HCT116 (cell line): ENCODE results near the gene PSKH1. TPM values are rescaled to one million over a fixed set of nuclear protein-coding genes. Genes with fewer than 3 reads are reported as not detected.

Source experiments
- ATAC-seq: fragments of 200-7000 bp; cut with Tn5 transposase; 2 replicates; pipeline ENCODE4 v1.9.1; 2020; ENCODE audit warnings: mild to moderate bottlenecking, moderate library complexity
- BruUV-seq: library from RNA; stranded (reverse); fragments of 400-500 nt; replicated peaks from 2 replicates; lab custom pipeline; 2021; lab: Mats Ljungman, UMichigan
- CTCF ChIA-PET: fragments of 300-600 bp; sonication (Branson Sonifier 250); formaldehyde crosslinking; loops from one replicate; lab custom pipeline; 2021; ENCODE audit warnings: antibody characterized with exemption; lab: Charles Lee
- POLR2A ChIA-PET: fragments of 300-600, 350-600 bp; sonication (Branson Sonifier 250); formaldehyde crosslinking; loops from one replicate; lab custom pipeline; 2021; ENCODE audit warnings: antibody characterized with exemption; lab: Charles Lee
- RAD21 ChIA-PET, 2 experiments: fragments of 300-600 bp; sonication (Branson Sonifier 250); formaldehyde crosslinking; loops; one replicate each; lab custom pipeline; 2023; ENCODE audit warnings: low total read pairs in 2 of 2; ENCODE audit not compliant: uncharacterized antibody in 2 of 2, unreplicated experiment in 2 of 2, low non-redundant PET in 1 of 2; lab: Charles Lee
- DNase-seq: peaks from one replicate; pipeline ENCODE4 v3.0.0-alpha.2; 2010; ENCODE audit warnings: low read depth, low spot score
- H2AFZ ChIP-seq: fragments of 200-600 bp; shearing (Covaris generic), sonication (generic); 2 replicates; pipeline ENCODE4 v1.6.1; 2017; ENCODE audit warnings: low read depth, mixed run types, mixed read lengths, antibody characterized with exemption, low read length; ENCODE audit not compliant: poor library complexity, severe bottlenecking
- H3K27ac ChIP-seq: 2 replicates; pipeline ENCODE4 v1.5.1; 2012; ENCODE audit warnings: low read depth, low read length
- H3K27me3 ChIP-seq: fragments of 200-600 bp; sonication (generic); 2 replicates; pipeline ENCODE4 v1.6.1; 2016; ENCODE audit warnings: mixed run types, low read length, mixed read lengths; ENCODE audit not compliant: insufficient read depth
- H3K36me3 ChIP-seq, 2 experiments: fragments of 200-500 bp in 1 of 2; fragments of 200-600 bp in 1 of 2; sonication (Bioruptor generic) in 1 of 2; sonication (generic) in 1 of 2; 2 replicates each; pipeline versions ENCODE4 v1.5.1 to v1.6.1; 2014 to 2016; ENCODE audit warnings: low read length in 2 of 2, inconsistent platforms in 1 of 2, mixed read lengths in 1 of 2, mixed run types in 1 of 2; ENCODE audit not compliant: insufficient read depth in 2 of 2, control insufficient read depth in 1 of 2
- H3K4me1 ChIP-seq, 2 experiments: fragments of 200-600 bp in 1 of 2; sonication (generic) in 1 of 2; 2 replicates each; pipeline versions ENCODE4 v1.5.1 to v1.6.1; 2012 to 2017; ENCODE audit warnings: low read length in 2 of 2, inconsistent platforms in 1 of 2, mild to moderate bottlenecking in 1 of 2, mixed read lengths in 1 of 2, mixed run types in 1 of 2, moderate library complexity in 1 of 2; ENCODE audit not compliant: insufficient read depth in 2 of 2, control insufficient read depth in 1 of 2
- H3K4me2 ChIP-seq: fragments of 200-600 bp; sonication (generic); 2 replicates; pipeline ENCODE4 v1.6.1; 2017; ENCODE audit warnings: mixed run types, low read length, mixed read lengths
- H3K4me3 ChIP-seq, 2 experiments: fragments of 200-600 bp in 1 of 2; sonication (generic) in 1 of 2; replicated peaks in 1 of 2; 2 replicates each; pipeline ENCODE4 v1.5.1; 2011 to 2016; ENCODE audit warnings: low read length in 2 of 2, control low read depth in 1 of 2, low read depth in 1 of 2, mild to moderate bottlenecking in 1 of 2, mixed read lengths in 1 of 2, mixed run types in 1 of 2
- H3K79me2 ChIP-seq: fragments of 200-600 bp; sonication (generic); 2 replicates; pipeline ENCODE4 v1.6.1; 2017; ENCODE audit warnings: mild to moderate bottlenecking, mixed run types, low read length, moderate library complexity, mixed read lengths; ENCODE audit not compliant: insufficient read depth
- H3K9ac ChIP-seq: fragments of 200-600 bp; sonication (generic); 2 replicates; pipeline ENCODE4 v1.6.1; 2016; ENCODE audit warnings: low read length, mixed read lengths
- H3K9me2 ChIP-seq: fragments of 200-600 bp; sonication (generic), shearing (Covaris generic); 2 replicates; pipeline ENCODE4 v1.6.1; 2017; ENCODE audit warnings: mixed run types, mild to moderate bottlenecking, moderate library complexity; ENCODE audit not compliant: insufficient read depth
- H3K9me3 ChIP-seq, 2 experiments: fragments of 200-500 bp in 1 of 2; fragments of 200-600 bp in 1 of 2; sonication (Bioruptor generic) in 1 of 2; sonication (generic) in 1 of 2; 2 replicates each; pipeline ENCODE4 v1.6.1; 2014 to 2017; ENCODE audit warnings: low read length in 2 of 2, mixed read lengths in 2 of 2, inconsistent platforms in 1 of 2, low read depth in 1 of 2, mild to moderate bottlenecking in 1 of 2, mixed run types in 1 of 2, moderate library complexity in 1 of 2; ENCODE audit not compliant: control insufficient read depth in 1 of 2, insufficient read depth in 1 of 2
- H4K20me1 ChIP-seq: fragments of 200-600 bp; sonication (generic), shearing (Covaris generic); 2 replicates; pipeline ENCODE4 v1.6.1; 2017; ENCODE audit warnings: mixed run types, mild to moderate bottlenecking, moderate library complexity; ENCODE audit not compliant: insufficient read depth
- ATF3 ChIP-seq: IDR thresholded peaks from 2 replicates; pipeline ENCODE4 v1.6.1; 2012
- CBX3 ChIP-seq: IDR thresholded peaks from 2 replicates; pipeline ENCODE4 v1.6.1; 2012; ENCODE audit warnings: low read depth
- CEBPB ChIP-seq: IDR thresholded peaks from 2 replicates; pipeline ENCODE4 v1.6.1; 2012; ENCODE audit warnings: low read depth
- EGR1 ChIP-seq: IDR thresholded peaks from 2 replicates; pipeline ENCODE4 v1.6.1; 2012; ENCODE audit warnings: low read depth
- EZH2 ChIP-seq: fragments of 200-600 bp; sonication (generic); IDR thresholded peaks from 2 replicates; pipeline ENCODE4 v1.6.1; 2017; ENCODE audit warnings: antibody characterized with exemption, mixed run types
- FOSL1 ChIP-seq: IDR thresholded peaks from 2 replicates; pipeline ENCODE4 v1.6.1; 2012; ENCODE audit warnings: low read depth
- JUND ChIP-seq: IDR thresholded peaks from 2 replicates; pipeline ENCODE4 v1.6.1; 2012
- POLR2A ChIP-seq: IDR thresholded peaks from 2 replicates; pipeline ENCODE4 v1.7.0; 2011; ENCODE audit warnings: borderline replicate concordance; ENCODE audit not compliant: insufficient read depth, insufficient read length; ENCODE audit errors: extremely low read depth
- POLR2AphosphoS5 ChIP-seq: IDR thresholded peaks from 2 replicates; pipeline ENCODE4 v1.6.1; 2011; ENCODE audit warnings: mild to moderate bottlenecking, low read depth, low read length, moderate library complexity
- RAD21 ChIP-seq: IDR thresholded peaks from 2 replicates; pipeline ENCODE4 v1.6.1; 2012; ENCODE audit warnings: low read depth, mild to moderate bottlenecking
- REST ChIP-seq: IDR thresholded peaks from 2 replicates; pipeline ENCODE4 v1.6.1; 2012; ENCODE audit warnings: low read depth
- SP1 ChIP-seq: IDR thresholded peaks from 2 replicates; pipeline ENCODE4 v1.6.1; 2012; ENCODE audit warnings: low read depth
- SRF ChIP-seq: IDR thresholded peaks from 2 replicates; pipeline ENCODE4 v1.6.1; 2012; ENCODE audit warnings: low read depth
- TCF7L2 ChIP-seq: IDR thresholded peaks from 2 replicates; pipeline ENCODE4 v1.7.0; 2011; ENCODE audit warnings: borderline replicate concordance, inconsistent platforms; ENCODE audit not compliant: insufficient read depth, insufficient read length; ENCODE audit errors: extremely low read depth
- YY1 ChIP-seq: IDR thresholded peaks from 2 replicates; pipeline ENCODE4 v1.6.1; 2011; ENCODE audit warnings: low read length, low read depth, moderate library complexity, mild to moderate bottlenecking; ENCODE audit not compliant: insufficient replicate concordance; ENCODE audit errors: extremely low read depth
- ZFX ChIP-seq: fragments of 450-650 bp; IDR thresholded peaks from 2 replicates; pipeline ENCODE4 v1.6.1; 2017
- intact Hi-C: fragments of 100-400 bp; cut with micrococcal nuclease; formaldehyde crosslinking; loops from 2 replicates; pipeline ENCODE4 v1.10.0; 2022
- total RNA-seq: library from RNA; stranded (reverse); gene quantifications from one replicate; pipeline ENCODE4 v1.2.1, GENCODE V29; 2021; ENCODE audit not compliant: unreplicated experiment

Gene PSKH1
- total RNA-seq, 1 experiment from 2014 or later, result 16.2 TPM

- no peak for TF ChIP-seq JUND
- TF ChIP-seq ZFX, result no peak
- TF ChIP-seq EZH2, result no peak
- TF ChIP-seq YY1, result no peak
- TF ChIP-seq TCF7L2, result no peak
- no peak for TF ChIP-seq FOSL1
- no peak for TF ChIP-seq POLR2AphosphoS5
- TF ChIP-seq SP1, result no peak
- TF ChIP-seq CBX3, result no peak
- no peak for TF ChIP-seq CEBPB
- no peak for TF ChIP-seq EGR1
- POLR2A ChIA-PET, result no interaction called here
- DNase-seq (no peak), ATAC-seq (no peak)
- H3K27ac ChIP-seq, result no peak overlapping the region
- RAD21 ChIA-PET, result no interaction called here
- no peaks in the 10 kb centered on the region for H4K20me1 ChIP-seq
- H3K4me1 ChIP-seq, result peaks cover 4 to 6% of the 10 kb centered on the region in 2 experiments
- H3K4me3 ChIP-seq, result no peak overlapping the region
- BruUV-seq, result no TSS peak
- H3K27me3 ChIP-seq, result no peaks in the 10 kb centered on the region
- H3K9me3 ChIP-seq, result no peaks in the 10 kb centered on the region
- H3K9me2 ChIP-seq, result no peaks in the 10 kb centered on the region
- CTCF ChIA-PET, result interaction anchor here (1.4 kb wide), 1 partner anchor 39 kb away, joined by 3 read pairs; no protein-coding TSS in a partner anchor
- H3K36me3 ChIP-seq, result no peaks in the 10 kb centered on the region
- H3K4me2 ChIP-seq, result no peak overlapping the region
- H2AFZ ChIP-seq, result no peak overlapping the region
- no peaks in the 10 kb centered on the region for H3K79me2 ChIP-seq
- intact Hi-C loops, result no loop called here
- H3K9ac ChIP-seq, result no peak overlapping the region
Observed at GRCh38 chr16:67922740-67923139, 29.7 kb downstream of the PSKH1 start.

GRCh38 chr16:67923414-67924116 lies 30.5 kb downstream of the PSKH1 start:
- ChIA-PET POLR2A (no interaction called here), CTCF (interaction anchor here (0.6 to 1.4 kb wide), 3 partner anchors 40 to 400 kb away, joined by 3 to 4 read pairs (median 3); no protein-coding TSS in a partner anchor), RAD21 (no interaction called here)
- H3K27me3 ChIP-seq, result no peaks in the 10 kb centered on the region
- no peaks in the 10 kb centered on the region for H3K36me3 ChIP-seq
- H3K9ac ChIP-seq, result no peak overlapping the region
- no peaks in the 10 kb centered on the region for H3K9me3 ChIP-seq
- no peak overlapping the region for H3K4me3 ChIP-seq
- no peaks in the 10 kb centered on the region for H4K20me1 ChIP-seq
- ATAC-seq, result no peak
- no peak overlapping the region for H3K27ac ChIP-seq
- H3K9me2 ChIP-seq, result no peaks in the 10 kb centered on the region
- no peak for DNase-seq
- H2AFZ ChIP-seq, result no peak overlapping the region
- intact Hi-C loops, result no loop called here
- no TSS peak for BruUV-seq
- H3K4me2 ChIP-seq, result no peak overlapping the region
- no peaks in the 10 kb centered on the region for H3K79me2 ChIP-seq
- H3K4me1 ChIP-seq, result no peaks in the 10 kb centered on the region
- no peak for TF ChIP-seq CEBPB
- no peak for TF ChIP-seq RAD21
- no peak for TF ChIP-seq ZFX
- no peak for TF ChIP-seq REST
- TF ChIP-seq POLR2A, result no peak
- TF ChIP-seq EGR1, result no peak
- no peak for TF ChIP-seq EZH2
- no peak for TF ChIP-seq POLR2AphosphoS5
- TF ChIP-seq ATF3, result no peak
- TF ChIP-seq YY1, result no peak
- TF ChIP-seq CBX3, result no peak
- TF ChIP-seq SRF, result no peak
